Measurements from ENCODE around the gene HAL. TPM values are rescaled to one million over a fixed set of nuclear protein-coding genes. Genes with fewer than 3 reads are reported as not detected.

HAL gene
- total RNA-seq, 1 donor from 2014 or later = 0.09 TPM

GRCh38 chr12:96029826-96030225 is 33.7 kb upstream of the HAL start:
- Mint-ChIP-seq H3K4me1 (peaks cover 12% of the 10 kb centered on the region), H3K9me3 (no peaks in the 10 kb centered on the region), H3K27me3 (no peaks in the 10 kb centered on the region), H3K27ac (no peak overlapping the region), H3K36me3 (ENCODE audit: low read depth) (peaks cover 20% of the 10 kb centered on the region), H3K4me3 (no peak overlapping the region)
- DNase-seq = peak; percentile 37
- intact Hi-C loops (cut with micrococcal nuclease) = no loop called here

- intact Hi-C loops (cut with micrococcal nuclease) = no loop called here
- peaks cover 9% of the 10 kb centered on the region for H3K4me1 Mint-ChIP-seq
- peaks cover 24% of the 10 kb centered on the region for H3K36me3 Mint-ChIP-seq (ENCODE audit: low read depth)
- peak; percentile 28 for DNase-seq
- H3K9me3 Mint-ChIP-seq = no peaks in the 10 kb centered on the region
- H3K27ac Mint-ChIP-seq = no peak overlapping the region
- H3K27me3 Mint-ChIP-seq = no peaks in the 10 kb centered on the region
- no peak overlapping the region for H3K4me3 Mint-ChIP-seq
These were observed 32.4 kb upstream of the HAL start for GRCh38 chr12:96028538-96028937.

GRCh38 chr12:96026331-96026730 is 30.2 kb upstream of the HAL start:
- no peaks in the 10 kb centered on the region for H3K9me3 Mint-ChIP-seq
- intact Hi-C loops (cut with micrococcal nuclease) = no loop called here
- no peak for DNase-seq
- no peaks in the 10 kb centered on the region for H3K27me3 Mint-ChIP-seq
- peaks cover 33% of the 10 kb centered on the region for H3K36me3 Mint-ChIP-seq (ENCODE audit: low read depth)
- no peak overlapping the region for H3K27ac Mint-ChIP-seq
- no peak overlapping the region for H3K4me3 Mint-ChIP-seq
- H3K4me1 Mint-ChIP-seq = peaks cover 6% of the 10 kb centered on the region

GRCh38 chr12:96025518-96025917 is 29.4 kb upstream of the HAL start:
- no peaks in the 10 kb centered on the region for H3K27me3 Mint-ChIP-seq
- no peaks in the 10 kb centered on the region for H3K9me3 Mint-ChIP-seq
- intact Hi-C loops (cut with micrococcal nuclease) = no loop called here
- peaks cover 6% of the 10 kb centered on the region for H3K4me1 Mint-ChIP-seq
- no peak overlapping the region for H3K27ac Mint-ChIP-seq
- H3K4me3 Mint-ChIP-seq = no peak overlapping the region
- peaks cover 33% of the 10 kb centered on the region for H3K36me3 Mint-ChIP-seq (ENCODE audit: low read depth)
- DNase-seq = no peak

GRCh38 chr12:96020314-96021003 is 24.3 kb upstream of the HAL start:
- intact Hi-C loops (cut with micrococcal nuclease) = no loop called here

GRCh38 chr12:96015672-96016071 is 19.5 kb upstream of the HAL start:
- Mint-ChIP-seq H3K9me3 (no peaks in the 10 kb centered on the region), H3K27me3 (no peaks in the 10 kb centered on the region), H3K27ac (no peak overlapping the region), H3K4me1 (no peaks in the 10 kb centered on the region), H3K4me3 (no peak overlapping the region), H3K36me3 (ENCODE audit: low read depth) (peaks cover 31% of the 10 kb centered on the region)
- DNase-seq = peak; percentile 55
- intact Hi-C loops (cut with micrococcal nuclease) = no loop called here

More at GRCh38 chr12:96020314-96021003, 24.3 kb upstream of the HAL start:
- H3K36me3 Mint-ChIP-seq (ENCODE audit: low read depth) = peaks cover 34% of the 10 kb centered on the region
- H3K4me1 Mint-ChIP-seq = no peaks in the 10 kb centered on the region
- no peaks in the 10 kb centered on the region for H3K9me3 Mint-ChIP-seq
- H3K4me3 Mint-ChIP-seq = no peak overlapping the region
- H3K27ac Mint-ChIP-seq = no peak overlapping the region
- no peak for DNase-seq
- H3K27me3 Mint-ChIP-seq = no peaks in the 10 kb centered on the region

GRCh38 chr12:96014943-96015599 is 18.9 kb upstream of the HAL start:
- H3K27ac Mint-ChIP-seq = no peak overlapping the region
- no peaks in the 10 kb centered on the region for H3K27me3 Mint-ChIP-seq
- intact Hi-C loops (cut with micrococcal nuclease) = no loop called here

GRCh38 chr12:96007729-96008128 is 11.6 kb upstream of the HAL start:
- H3K9me3 Mint-ChIP-seq = no peaks in the 10 kb centered on the region
- no peaks in the 10 kb centered on the region for H3K4me1 Mint-ChIP-seq
- no peaks in the 10 kb centered on the region for H3K27me3 Mint-ChIP-seq
- no peak for DNase-seq
- peaks cover 41% of the 10 kb centered on the region for H3K36me3 Mint-ChIP-seq (ENCODE audit: low read depth)
- H3K27ac Mint-ChIP-seq = no peak overlapping the region
- no peak overlapping the region for H3K4me3 Mint-ChIP-seq
- intact Hi-C loops (cut with micrococcal nuclease) = no loop called here

More at GRCh38 chr12:96014943-96015599, 18.9 kb upstream of the HAL start:
- H3K36me3 Mint-ChIP-seq (ENCODE audit: low read depth) = peaks cover 34% of the 10 kb centered on the region
- DNase-seq = no peak
- H3K4me1 Mint-ChIP-seq = no peaks in the 10 kb centered on the region
- no peaks in the 10 kb centered on the region for H3K9me3 Mint-ChIP-seq
- no peak overlapping the region for H3K4me3 Mint-ChIP-seq

GRCh38 chr12:96006727-96007126 is 10.6 kb upstream of the HAL start:
- H3K27ac Mint-ChIP-seq = no peak overlapping the region
- no peak for DNase-seq
- intact Hi-C loops (cut with micrococcal nuclease) = no loop called here
- no peaks in the 10 kb centered on the region for H3K27me3 Mint-ChIP-seq
- H3K9me3 Mint-ChIP-seq = no peaks in the 10 kb centered on the region
- peaks cover 41% of the 10 kb centered on the region for H3K36me3 Mint-ChIP-seq (ENCODE audit: low read depth)
- H3K4me3 Mint-ChIP-seq = no peak overlapping the region
- H3K4me1 Mint-ChIP-seq = no peaks in the 10 kb centered on the region

- Mint-ChIP-seq H3K4me1 (peaks cover 9% of the 10 kb centered on the region), H3K27me3 (no peaks in the 10 kb centered on the region), H3K36me3 (ENCODE audit: low read depth) (peaks cover 26% of the 10 kb centered on the region), H3K9me3 (no peaks in the 10 kb centered on the region), H3K4me3 (no peak overlapping the region), H3K27ac (no peak overlapping the region)
- no peak for DNase-seq
- intact Hi-C loops (cut with micrococcal nuclease) = no loop called here
These were observed 4.7 kb upstream of the HAL start for GRCh38 chr12:96000858-96001257.

- Mint-ChIP-seq H3K4me3 (no peak overlapping the region), H3K36me3 (ENCODE audit: low read depth) (peaks cover 15% of the 10 kb centered on the region), H3K9me3 (no peaks in the 10 kb centered on the region), H3K27ac (no peak overlapping the region), H3K27me3 (no peaks in the 10 kb centered on the region), H3K4me1 (peaks cover 9% of the 10 kb centered on the region)
- intact Hi-C loops (cut with micrococcal nuclease) = loop anchor here (2.0 kb wide), 1 partner anchor 57 kb away; the partner anchor contains the start of genes AMDHD1 and CCDC38
- no peak for DNase-seq
These were observed 3.3 kb upstream of the HAL start for GRCh38 chr12:95999484-95999883.

- Mint-ChIP-seq H3K4me3 (no peak overlapping the region), H3K27ac (peak overlapping the region; percentile 7), H3K4me1 (peaks cover 9% of the 10 kb centered on the region), H3K27me3 (no peaks in the 10 kb centered on the region), H3K36me3 (ENCODE audit: low read depth) (peaks cover 13% of the 10 kb centered on the region), H3K9me3 (no peaks in the 10 kb centered on the region)
- peak; percentile 86 for DNase-seq
- intact Hi-C loops (cut with micrococcal nuclease) = loop anchor here (1.0 to 2.0 kb wide), 3 partner anchors 56 to 139 kb away; partner anchors contain the start of genes AMDHD1 and CCDC38
These were observed 2.6 kb upstream of the HAL start for GRCh38 chr12:95998611-95999286.

- Mint-ChIP-seq H3K4me3 (no peak overlapping the region), H3K9me3 (no peaks in the 10 kb centered on the region), H3K4me1 (peaks cover 9% of the 10 kb centered on the region), H3K27me3 (peaks cover 2% of the 10 kb centered on the region), H3K36me3 (ENCODE audit: low read depth) (peaks cover 13% of the 10 kb centered on the region), H3K27ac (no peak overlapping the region)
- DNase-seq = no peak
- intact Hi-C loops (cut with micrococcal nuclease) = loop anchor here (1.0 to 2.0 kb wide), 3 partner anchors 55 to 139 kb away; partner anchors contain the start of genes AMDHD1 and CCDC38
These were observed 1.9 kb upstream of the HAL start for GRCh38 chr12:95997911-95998510.

- Mint-ChIP-seq H3K36me3 (ENCODE audit: low read depth) (peaks cover 8% of the 10 kb centered on the region), H3K4me1 (peaks cover 9% of the 10 kb centered on the region), H3K27ac (peak overlapping the region; percentile 20), H3K4me3 (no peak overlapping the region), H3K27me3 (peaks cover 5% of the 10 kb centered on the region), H3K9me3 (no peaks in the 10 kb centered on the region)
- intact Hi-C loops (cut with micrococcal nuclease) = no loop called here
- DNase-seq = no peak
These were observed 1.1 kb upstream of the HAL start for GRCh38 chr12:95997276-95997675.

Data from activated CD4-positive, alpha-beta T cell treated with anti-CD3 and anti-CD28 coated beads, Interleukin-2, amount 10 ng/mL, durations not matched to agents 24 days and 14 days (primary cell).